Neural progenitor cell (in vitro differentiated cells): ENCODE data around the gene APOB. TPM values are rescaled to one million over a fixed set of nuclear protein-coding genes. Genes with fewer than 3 reads are reported as not detected.

Experiments
- DNase-seq: peaks from one replicate; pipeline ENCODE4 v3.0.0-alpha.2; 2016; ENCODE audit warnings: low spot score
- H2AFZ ChIP-seq: fragments of 200-600 bp; sonication (generic); replicated peaks from 2 replicates; pipeline ENCODE4 v1.6.1; 2016; ENCODE audit warnings: antibody characterized with exemption
- H3F3A ChIP-seq: fragments of 200-600 bp; sonication (generic); 2 replicates; pipeline ENCODE4 v1.6.1; 2016; ENCODE audit warnings: antibody characterized with exemption, low read depth
- H3K27ac ChIP-seq: fragments of 200-600 bp; sonication (generic); 2 replicates; pipeline ENCODE4 v1.5.1; 2016; ENCODE audit warnings: mild to moderate bottlenecking
- H3K27me3 ChIP-seq: fragments of 200-600 bp; sonication (generic); 2 replicates; pipeline ENCODE4 v1.6.1; 2016; ENCODE audit warnings: mild to moderate bottlenecking, moderate library complexity
- H3K36me3 ChIP-seq: fragments of 200-600 bp; sonication (generic); 2 replicates; pipeline ENCODE4 v1.5.1; 2016
- H3K4me1 ChIP-seq: fragments of 200-600 bp; sonication (generic); 2 replicates; pipeline ENCODE4 v1.6.1; 2016; ENCODE audit warnings: mixed run types
- H3K4me2 ChIP-seq: fragments of 200-600 bp; sonication (generic); 2 replicates; pipeline ENCODE4 v1.6.1; 2016
- H3K4me3 ChIP-seq: fragments of 200-600 bp; sonication (generic); 2 replicates; pipeline ENCODE4 v1.5.1; 2016
- H3K79me2 ChIP-seq: fragments of 200-600 bp; sonication (generic); 2 replicates; pipeline ENCODE4 v1.6.1; 2016; ENCODE audit warnings: low read depth
- H3K9ac ChIP-seq: fragments of 200-600 bp; sonication (generic); 2 replicates; pipeline ENCODE4 v1.6.1; 2016
- H3K9me3 ChIP-seq: fragments of 200-600 bp; sonication (generic); 2 replicates; pipeline ENCODE4 v1.5.1; 2016; ENCODE audit warnings: low read depth
- H4K20me1 ChIP-seq: fragments of 200-600 bp; sonication (generic); 2 replicates; pipeline ENCODE4 v1.6.1; 2016; ENCODE audit warnings: low read depth
- H3K27ac Mint-ChIP-seq: 3 replicates; pipeline ENCODE4 v1.8.0; 2021; ENCODE audit warnings: mixed read lengths
- H3K27me3 Mint-ChIP-seq: 2 replicates; pipeline ENCODE4 v1.8.0; 2022; ENCODE audit warnings: low read depth, mild to moderate bottlenecking, inconsistent platforms, moderate library complexity, mixed read lengths; ENCODE audit not compliant: insufficient read depth
- H3K36me3 Mint-ChIP-seq: 3 replicates; pipeline ENCODE4 v1.8.0; 2021; ENCODE audit warnings: mixed read lengths
- H3K4me1 Mint-ChIP-seq: 3 replicates; pipeline ENCODE4 v1.8.0; 2021; ENCODE audit warnings: mixed read lengths
- H3K4me3 Mint-ChIP-seq: 3 replicates; pipeline ENCODE4 v1.8.0; 2021; ENCODE audit warnings: mild to moderate bottlenecking, moderate library complexity, mixed read lengths
- H3K9me3 Mint-ChIP-seq: 3 replicates; pipeline ENCODE4 v1.8.0; 2020; ENCODE audit warnings: mixed read lengths
- EZH2 ChIP-seq: fragments of 200-600 bp; sonication (generic); IDR thresholded peaks from 2 replicates; pipeline ENCODE4 v1.6.1; 2017; ENCODE audit warnings: antibody characterized with exemption, mild to moderate bottlenecking, moderate library complexity
- EZH2phosphoT487 ChIP-seq: fragments of 200-600 bp; sonication (generic); IDR thresholded peaks from 2 replicates; pipeline ENCODE4 v1.6.1; 2017; ENCODE audit warnings: antibody characterized with exemption
- total RNA-seq: library from RNA; depleted of rRNA; stranded (reverse); fragments of >200 nt; gene quantifications from 2 replicates; pipeline ENCODE4 v1.2.3, GENCODE V29; 2015; ENCODE audit warnings: low replicate concordance
- TF ChIP-seq, protein P1 (sequence below): fragments of 200-600 bp; sonication (generic); IDR thresholded peaks from 2 replicates; pipeline ENCODE4 v1.5.1; 2017; ENCODE audit warnings: antibody characterized with exemption, mild to moderate bottlenecking

APOB gene
- total RNA-seq, 1 donor from 2014 or later, result 0.47 TPM

- no peaks in the 10 kb centered on the region for H3K36me3 Mint-ChIP-seq
- H3K9ac ChIP-seq, result no peak overlapping the region
- no peak overlapping the region for H3K27ac Mint-ChIP-seq
- no peak overlapping the region for H3K4me3 Mint-ChIP-seq
- DNase-seq, result no peak
- H3K4me1 Mint-ChIP-seq, result peaks cover 2% of the 10 kb centered on the region
- peaks cover 8% of the 10 kb centered on the region for H3K27me3 Mint-ChIP-seq
- no peaks in the 10 kb centered on the region for H3K79me2 ChIP-seq
- no peak overlapping the region for H3K4me2 ChIP-seq
- H3K9me3 ChIP-seq, result no peaks in the 10 kb centered on the region
- no peaks in the 10 kb centered on the region for H3F3A ChIP-seq
- H3K36me3 ChIP-seq, result no peaks in the 10 kb centered on the region
- H4K20me1 ChIP-seq, result no peaks in the 10 kb centered on the region
- TF ChIP-seq, protein P1, sequence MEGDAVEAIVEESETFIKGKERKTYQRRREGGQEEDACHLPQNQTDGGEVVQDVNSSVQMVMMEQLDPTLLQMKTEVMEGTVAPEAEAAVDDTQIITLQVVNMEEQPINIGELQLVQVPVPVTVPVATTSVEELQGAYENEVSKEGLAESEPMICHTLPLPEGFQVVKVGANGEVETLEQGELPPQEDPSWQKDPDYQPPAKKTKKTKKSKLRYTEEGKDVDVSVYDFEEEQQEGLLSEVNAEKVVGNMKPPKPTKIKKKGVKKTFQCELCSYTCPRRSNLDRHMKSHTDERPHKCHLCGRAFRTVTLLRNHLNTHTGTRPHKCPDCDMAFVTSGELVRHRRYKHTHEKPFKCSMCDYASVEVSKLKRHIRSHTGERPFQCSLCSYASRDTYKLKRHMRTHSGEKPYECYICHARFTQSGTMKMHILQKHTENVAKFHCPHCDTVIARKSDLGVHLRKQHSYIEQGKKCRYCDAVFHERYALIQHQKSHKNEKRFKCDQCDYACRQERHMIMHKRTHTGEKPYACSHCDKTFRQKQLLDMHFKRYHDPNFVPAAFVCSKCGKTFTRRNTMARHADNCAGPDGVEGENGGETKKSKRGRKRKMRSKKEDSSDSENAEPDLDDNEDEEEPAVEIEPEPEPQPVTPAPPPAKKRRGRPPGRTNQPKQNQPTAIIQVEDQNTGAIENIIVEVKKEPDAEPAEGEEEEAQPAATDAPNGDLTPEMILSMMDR, result no peak
- TF ChIP-seq EZH2phosphoT487, result no peak
- TF ChIP-seq EZH2, result no peak
- H3K9me3 Mint-ChIP-seq, result peaks cover 2% of the 10 kb centered on the region
- H3K4me1 ChIP-seq, result no peaks in the 10 kb centered on the region
- H3K4me3 ChIP-seq, result no peak overlapping the region
- H2AFZ ChIP-seq, result no peak overlapping the region
- no peak overlapping the region for H3K27ac ChIP-seq
- peaks cover 5% of the 10 kb centered on the region for H3K27me3 ChIP-seq
Measured at GRCh38 chr2:21005111-21005699, 38.7 kb downstream of the APOB start.

- Histone ChIP-seq H3K36me3 (no peaks in the 10 kb centered on the region), H3K27ac (no peak overlapping the region), H3K27me3 (peaks cover 5% of the 10 kb centered on the region), H2AFZ (no peak overlapping the region), H3K4me3 (no peak overlapping the region), H3K79me2 (no peaks in the 10 kb centered on the region), H4K20me1 (no peaks in the 10 kb centered on the region), H3K9ac (no peak overlapping the region), H3K4me1 (no peaks in the 10 kb centered on the region), H3K9me3 (no peaks in the 10 kb centered on the region), H3K4me2 (no peak overlapping the region), H3F3A (no peaks in the 10 kb centered on the region)
- DNase-seq, result no peak
- Mint-ChIP-seq H3K27me3 (peaks cover 8% of the 10 kb centered on the region), H3K36me3 (no peaks in the 10 kb centered on the region), H3K4me3 (no peak overlapping the region), H3K9me3 (peaks cover 2% of the 10 kb centered on the region), H3K4me1 (peaks cover 2% of the 10 kb centered on the region), H3K27ac (no peak overlapping the region)
- TF ChIP-seq, protein P1, result no peak
- TF ChIP-seq EZH2phosphoT487, result no peak
- TF ChIP-seq EZH2, result no peak
Measured at GRCh38 chr2:21004181-21004572, 39.7 kb downstream of the APOB start.

DNA sequence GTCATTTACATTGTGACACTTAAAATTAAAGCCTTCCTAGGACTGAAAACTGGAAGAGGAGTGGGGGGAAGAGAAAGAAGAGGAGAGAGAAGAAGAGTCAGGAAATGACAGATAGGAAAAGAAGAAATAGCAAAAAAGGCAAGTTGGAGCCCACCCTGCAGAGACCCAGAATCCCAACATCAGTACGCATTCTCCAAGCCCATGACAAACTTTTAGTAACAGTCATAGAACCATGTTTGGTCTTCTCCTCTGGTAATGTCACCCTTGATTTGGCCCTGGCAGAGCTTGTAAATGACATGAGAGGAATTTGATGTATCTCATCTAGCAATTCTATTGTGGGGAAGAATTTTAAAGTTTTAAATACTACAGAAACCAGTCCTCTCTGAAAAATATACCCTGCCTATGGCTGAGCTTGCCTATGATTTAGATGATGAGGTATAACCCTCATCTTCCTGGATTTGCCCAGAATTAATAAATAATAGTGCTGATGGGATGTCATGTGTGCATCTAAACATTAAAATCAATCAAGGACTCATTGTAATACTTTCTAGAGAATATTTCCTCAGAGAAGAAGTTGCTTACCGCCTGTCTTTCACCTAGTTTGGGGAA, 40.2 kb downstream of the APOB start:
- Mint-ChIP-seq H3K4me1 (peaks cover 2% of the 10 kb centered on the region), H3K4me3 (no peak overlapping the region), H3K36me3 (no peaks in the 10 kb centered on the region), H3K9me3 (peaks cover 2% of the 10 kb centered on the region), H3K27ac (no peak overlapping the region), H3K27me3 (peaks cover 8% of the 10 kb centered on the region)
- Histone ChIP-seq H3K4me1 (no peaks in the 10 kb centered on the region), H3K9me3 (no peaks in the 10 kb centered on the region), H3K27ac (no peak overlapping the region), H4K20me1 (no peaks in the 10 kb centered on the region), H3K79me2 (no peaks in the 10 kb centered on the region), H3K4me2 (no peak overlapping the region), H3K27me3 (peaks cover 5% of the 10 kb centered on the region), H3K9ac (no peak overlapping the region), H2AFZ (no peak overlapping the region), H3F3A (no peaks in the 10 kb centered on the region), H3K4me3 (no peak overlapping the region), H3K36me3 (no peaks in the 10 kb centered on the region)
- TF ChIP-seq EZH2phosphoT487, result no peak
- TF ChIP-seq, protein P1, result no peak
- no peak for TF ChIP-seq EZH2
- no peak for DNase-seq
